Activated naive CD4-positive, alpha-beta T cell treated with Interleukin-2 at 50 U/mL for 16 hours (primary cell): ENCODE measurements around the gene PCNX2.

Experiments used
- DNase-seq: peaks from one replicate; pipeline ENCODE4 v3.0.0-alpha.2; 2020

Gene PCNX2

DNA sequence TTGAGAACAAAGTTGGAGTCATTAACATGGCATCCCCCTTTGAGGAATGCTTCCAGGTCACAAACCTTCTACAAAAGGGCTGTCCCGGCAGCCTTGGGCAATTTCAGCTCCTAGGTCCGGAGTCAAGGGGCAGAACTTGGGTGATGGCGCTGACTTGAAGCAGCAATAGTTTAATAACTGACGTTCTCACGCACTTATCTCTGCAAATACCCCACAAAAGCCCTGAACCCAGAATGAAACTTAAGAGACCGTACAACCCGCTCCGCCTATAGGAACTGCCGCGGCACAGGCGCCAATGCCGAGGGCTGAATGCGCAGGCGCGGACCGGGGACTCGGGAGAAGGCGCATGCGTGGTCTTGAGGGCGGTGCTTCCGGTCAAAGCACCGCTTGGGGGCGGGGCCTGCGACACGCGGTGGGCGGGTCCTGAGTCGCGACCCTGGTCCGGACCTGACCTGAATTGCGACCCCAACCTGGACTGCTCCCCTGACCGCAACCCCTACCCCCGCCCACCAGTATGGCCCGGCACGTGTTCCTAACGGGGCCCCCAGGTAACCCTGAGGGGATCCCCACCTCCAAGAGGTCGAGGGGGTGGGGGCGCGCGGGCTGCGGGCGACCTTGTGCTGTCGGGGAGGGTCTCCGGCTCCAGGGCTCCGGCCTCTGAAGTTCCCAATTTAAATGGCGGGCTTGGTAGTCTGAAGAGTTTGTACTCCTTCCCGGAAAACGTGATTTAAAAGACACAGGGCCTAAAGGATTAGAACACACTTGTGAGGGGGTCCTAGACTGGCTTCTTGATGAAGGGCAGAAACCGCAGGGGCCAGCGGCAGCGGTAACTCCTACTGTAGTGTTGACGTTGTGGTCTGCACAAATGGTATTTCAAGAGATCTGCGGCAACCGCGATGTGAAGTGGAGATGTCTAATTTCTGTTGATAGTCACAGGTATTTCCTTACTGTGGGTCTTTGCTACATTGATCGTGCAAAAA, 345.0 kb downstream of the PCNX2 start, which contains the start of gene NTPCR:
TSS of gene NTPCR (plus strand) at position 415 of the 980 bp plus-strand sequence. CDS start at position 515, 100 bp downstream.
- DNase-seq, result peak; percentile 94

DNA sequence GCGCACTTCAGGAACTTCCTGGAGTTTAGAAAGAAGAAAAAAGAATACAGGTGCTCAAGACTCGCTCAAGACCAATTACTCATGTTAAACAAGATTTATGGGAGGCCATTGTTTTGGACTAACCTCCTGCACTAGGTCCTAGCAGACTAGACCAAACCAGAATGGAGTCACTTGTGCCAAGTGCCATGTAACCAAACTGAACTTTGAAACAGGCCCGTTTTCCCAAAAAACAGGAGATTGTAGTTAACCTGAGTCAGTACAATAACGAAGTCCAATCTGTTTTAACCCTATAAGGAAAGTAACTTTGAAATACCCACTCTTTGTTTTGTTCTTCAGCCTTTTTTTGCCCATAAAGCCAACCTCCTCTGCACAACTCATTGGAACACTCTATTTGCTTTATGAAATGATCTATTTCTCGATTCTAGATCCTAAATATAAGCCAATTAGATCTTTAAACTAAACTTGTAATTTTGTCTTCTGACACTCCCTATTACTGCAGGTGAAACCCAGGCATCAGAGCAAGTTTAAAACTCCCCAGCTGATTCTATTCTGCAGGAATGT, 345.8 kb downstream of the PCNX2 start:
- no peak for DNase-seq

DNA sequence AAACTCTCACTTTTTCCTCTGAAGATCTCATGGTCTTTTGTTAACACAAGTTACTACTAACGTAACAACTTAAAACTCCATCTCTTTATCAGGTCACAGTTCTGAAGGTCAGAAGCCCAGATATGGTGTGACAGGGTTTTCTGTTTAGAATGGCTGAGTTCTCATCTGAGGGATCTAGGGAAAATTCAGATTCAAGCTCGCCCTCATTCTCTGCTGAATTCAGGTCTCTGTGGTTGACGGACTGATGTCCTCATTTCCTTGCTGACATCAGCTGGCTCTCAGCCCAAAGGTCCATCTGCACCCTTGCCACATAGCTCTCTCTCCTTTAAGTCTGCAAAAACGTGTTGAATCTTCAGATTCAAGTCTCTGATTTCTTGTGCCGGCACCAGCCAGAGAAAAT, 351.2 kb downstream of the PCNX2 start:
- DNase-seq, result no peak

DNA sequence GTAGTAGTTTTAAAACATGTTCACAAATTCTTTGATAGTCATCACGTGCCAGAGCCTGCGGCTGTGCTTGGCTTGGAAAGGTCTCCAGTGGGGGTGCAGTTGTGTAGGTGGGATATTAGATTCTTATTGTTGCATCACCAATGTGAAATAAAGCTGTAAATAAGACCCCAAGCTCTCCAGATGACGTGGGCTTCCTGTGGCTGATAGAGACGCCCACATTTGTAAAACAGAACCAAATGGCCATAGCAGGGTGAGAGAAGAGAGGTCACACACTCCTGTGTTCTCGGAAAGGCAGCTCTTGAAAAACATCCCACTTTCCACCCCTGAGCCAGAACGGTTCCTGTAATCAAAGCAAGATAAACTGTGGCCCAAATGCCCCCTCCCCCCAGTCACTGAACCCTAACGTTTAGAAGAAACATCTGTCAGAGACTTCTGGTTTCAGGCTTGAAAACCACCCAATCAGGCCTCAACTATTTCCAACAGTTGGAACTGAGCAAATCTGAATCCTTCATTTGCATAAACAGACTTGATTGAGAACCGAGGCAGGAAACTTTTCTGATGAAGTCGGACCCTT, 351.8 kb downstream of the PCNX2 start:
- DNase-seq, result peak; percentile 45

DNA sequence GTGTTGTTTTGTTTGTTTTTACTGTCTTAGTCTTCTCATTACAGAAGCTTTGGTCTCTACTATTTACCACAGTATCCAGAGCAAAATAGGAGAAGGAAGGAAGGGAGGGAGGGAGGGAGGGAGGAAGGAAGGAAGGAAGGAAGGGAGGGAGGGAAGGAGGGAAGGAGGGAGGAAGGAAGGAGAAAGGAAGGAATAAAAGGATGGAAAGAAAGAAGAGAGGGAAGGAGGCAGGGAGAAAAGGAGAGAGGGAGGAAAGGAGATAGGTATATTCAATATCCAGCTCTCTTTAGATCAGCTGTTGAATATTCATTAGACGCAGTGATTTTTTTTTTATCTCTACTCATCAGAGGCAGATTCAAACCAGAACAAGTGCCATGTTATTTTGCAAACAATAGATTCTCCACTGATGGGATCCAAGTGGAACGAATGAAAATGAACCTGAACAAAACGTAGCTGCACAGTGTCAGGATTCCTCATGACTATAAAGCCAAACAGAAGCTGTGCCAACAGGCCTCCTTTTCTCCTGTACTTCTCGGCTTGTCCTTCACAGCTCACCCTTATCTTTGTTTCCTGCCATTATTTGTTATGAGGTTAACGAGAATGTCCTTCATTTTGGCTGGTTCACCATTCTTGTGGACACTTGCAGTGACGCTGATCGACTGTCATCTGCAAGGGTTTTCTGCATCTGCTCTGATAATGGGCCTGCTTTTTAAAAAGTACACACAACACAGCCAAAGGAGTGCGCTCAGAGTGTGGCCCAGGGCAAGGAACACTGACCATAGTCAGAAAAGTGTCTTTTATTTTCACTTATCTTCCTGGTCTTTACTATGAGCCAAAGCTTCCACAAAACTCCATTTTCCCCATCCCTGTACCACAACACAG, 352.9 kb downstream of the PCNX2 start:
- no peak for DNase-seq

DNA sequence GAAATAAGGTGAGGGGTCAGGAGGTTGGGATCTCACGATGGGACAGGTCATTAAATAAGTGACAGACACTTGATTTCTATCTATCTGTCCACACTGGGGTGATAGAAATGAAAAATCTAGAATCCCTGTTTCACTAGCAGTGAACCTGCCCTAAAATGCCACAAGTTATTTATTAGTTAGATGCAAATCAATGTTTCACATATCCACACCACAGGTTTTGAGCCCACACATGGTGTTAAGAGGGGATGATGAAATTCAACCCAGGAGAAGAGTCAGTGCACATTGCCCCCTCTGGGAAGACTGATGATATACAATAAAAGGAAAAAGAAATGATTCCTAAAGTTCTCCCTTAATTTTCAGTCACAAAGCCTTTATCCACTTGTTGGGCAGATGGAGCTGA, 355.3 kb downstream of the PCNX2 start:
- DNase-seq, result no peak

DNA sequence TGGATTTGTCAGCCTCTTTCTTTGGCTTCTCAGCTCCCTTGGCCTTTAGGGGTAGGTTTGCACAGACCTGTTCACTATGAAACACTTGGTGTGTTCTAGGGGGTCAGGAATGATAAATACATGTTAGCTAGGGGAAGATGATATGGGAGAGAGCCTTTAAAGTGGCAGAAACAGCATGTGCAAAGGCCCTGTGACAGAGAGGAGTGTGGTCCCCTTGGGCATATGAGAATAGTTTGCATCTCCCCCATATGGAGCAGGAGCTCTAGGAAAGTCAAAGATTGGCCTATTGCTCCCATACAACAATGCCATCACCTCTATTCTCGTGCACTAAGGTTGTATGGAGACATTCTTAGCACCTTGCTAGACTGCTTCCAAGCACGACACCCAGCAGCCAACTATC, 355.8 kb downstream of the PCNX2 start:
- no peak for DNase-seq

DNA sequence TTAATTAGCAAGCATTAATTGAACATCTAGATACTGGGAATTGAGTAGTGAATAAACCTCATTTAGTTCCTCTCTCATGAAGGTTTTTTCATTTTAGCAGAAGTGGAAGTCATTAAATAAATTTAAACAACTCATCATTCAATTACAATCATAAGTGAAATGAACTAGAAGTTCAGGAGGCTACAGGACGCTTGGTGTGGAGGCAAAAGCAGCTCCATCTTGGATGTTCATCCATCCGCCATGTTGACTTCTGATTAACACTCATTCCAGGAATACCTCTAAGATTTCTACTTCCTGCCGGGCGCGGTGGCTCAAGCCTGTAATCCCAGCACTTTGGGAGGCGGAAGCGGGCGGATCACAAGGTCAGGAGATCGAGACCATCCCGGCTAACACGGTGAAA, 356.6 kb downstream of the PCNX2 start:
- DNase-seq, result no peak

DNA sequence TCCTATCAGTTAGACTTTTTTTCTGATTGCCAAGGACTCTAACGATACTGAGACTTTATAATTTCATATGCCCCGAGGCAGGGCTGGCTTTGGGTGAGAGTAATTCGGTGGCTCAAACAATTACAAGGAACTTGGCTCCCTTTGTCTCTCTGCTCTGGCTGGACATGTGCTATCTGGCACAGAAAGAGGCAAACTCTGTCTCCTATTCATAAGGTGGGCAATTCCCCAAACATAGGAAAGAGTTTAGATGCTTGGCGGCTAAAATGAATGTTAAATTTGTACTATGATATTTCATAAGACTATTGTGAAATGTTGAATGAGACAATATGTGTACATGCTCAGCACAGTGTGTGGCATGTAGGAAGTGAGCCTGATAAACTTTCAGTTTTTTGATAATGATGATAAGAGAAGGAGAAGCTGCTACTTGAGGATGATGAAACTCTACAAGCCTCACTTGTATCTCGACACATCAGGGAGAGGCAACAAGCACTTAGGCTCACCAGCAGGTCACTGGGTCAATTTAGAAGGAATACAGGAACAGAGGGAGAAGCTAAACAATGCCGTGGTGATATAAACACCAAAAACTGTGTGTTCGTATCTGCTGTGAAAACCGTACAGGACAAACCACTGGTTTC, 357.7 kb downstream of the PCNX2 start:
- DNase-seq, result no peak

DNA sequence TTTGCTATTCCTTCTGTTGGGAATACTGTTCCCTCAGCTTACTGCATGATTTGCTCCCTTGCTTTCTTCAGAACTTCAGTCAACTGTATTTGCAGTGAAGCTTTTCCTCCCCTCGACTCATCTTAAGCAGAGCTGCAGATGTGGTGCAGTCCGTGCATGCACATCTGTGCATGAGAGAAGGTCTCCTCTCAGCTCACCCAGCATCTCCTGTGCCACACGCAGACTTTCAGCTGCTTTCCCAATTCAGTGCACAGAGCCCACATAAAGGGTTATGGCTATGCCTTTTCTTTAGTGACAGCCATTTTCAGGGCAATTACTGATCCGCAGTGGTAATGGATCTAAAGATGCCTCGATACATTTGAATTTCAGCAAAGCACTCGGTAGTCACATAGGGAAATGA, 358.6 kb downstream of the PCNX2 start:
- no peak for DNase-seq
